Osteoblast (primary cell): ENCODE measurements around the gene PCED1B. TPM values are rescaled to one million over a fixed set of nuclear protein-coding genes. Genes with fewer than 3 reads are reported as not detected.
"Not testable (repeated sequence)": the region's sequence is repeated elsewhere in the genome, so short reads cannot be mapped to it uniquely, and the experiment has no call there.

Source experiments
- DNase-seq: peaks from one replicate; pipeline ENCODE4 v3.0.0; 2011; ENCODE audit warnings: low spot score, mixed read lengths; ENCODE audit not compliant: insufficient read length; ENCODE audit errors: missing footprints
- H2AFZ ChIP-seq: 2 replicates; pipeline ENCODE4 v1.6.0; 2011; ENCODE audit warnings: mild to moderate bottlenecking, low read length
- H3K27ac ChIP-seq: 2 replicates; pipeline ENCODE4 v1.5.1; 2011; ENCODE audit warnings: mild to moderate bottlenecking, low read depth, low read length, moderate library complexity
- H3K27me3 ChIP-seq: 2 replicates; pipeline ENCODE4 v1.6.0; 2012; ENCODE audit warnings: mild to moderate bottlenecking, control low read depth, inconsistent platforms, low read length, moderate library complexity; ENCODE audit not compliant: insufficient read depth
- H3K36me3 ChIP-seq: 2 replicates; pipeline ENCODE4 v1.5.1; 2011; ENCODE audit warnings: mild to moderate bottlenecking, low read length, control low read depth, moderate library complexity; ENCODE audit not compliant: insufficient read depth
- H3K4me1 ChIP-seq: 2 replicates; pipeline ENCODE4 v1.5.1; 2011; ENCODE audit warnings: mild to moderate bottlenecking, low read length, control low read depth, moderate library complexity; ENCODE audit not compliant: insufficient read depth
- H3K4me2 ChIP-seq: 2 replicates; pipeline ENCODE4 v1.6.0; 2011; ENCODE audit warnings: mild to moderate bottlenecking, low read length; ENCODE audit not compliant: insufficient read depth
- H3K4me3 ChIP-seq: fragments of 200-600 bp; sonication (generic); 3 replicates; pipeline ENCODE4 v1.5.1; 2012; ENCODE audit warnings: mild to moderate bottlenecking, low read length, inconsistent platforms; ENCODE audit not compliant: insufficient read depth
- H3K79me2 ChIP-seq: 2 replicates; pipeline ENCODE4 v1.6.0; 2012; ENCODE audit warnings: mild to moderate bottlenecking, low read length, control low read depth, inconsistent platforms; ENCODE audit not compliant: insufficient read depth
- H3K9me3 ChIP-seq: 2 replicates; pipeline ENCODE4 v1.5.1; 2011; ENCODE audit warnings: low read depth, low read length, control low read depth
- H4K20me1 ChIP-seq: 2 replicates; pipeline ENCODE4 v1.6.0; 2012; ENCODE audit warnings: mild to moderate bottlenecking, low read length, control low read depth; ENCODE audit not compliant: insufficient read depth
- total RNA-seq: library from RNA; depleted of rRNA; stranded (reverse); fragments of >200 nt; gene quantifications from 2 replicates; pipeline ENCODE4 v1.2.3, GENCODE V29; 2012
- TF ChIP-seq, protein P1 (sequence below): IDR thresholded peaks from 2 replicates; pipeline ENCODE4 v1.5.1; 2011; ENCODE audit warnings: mild to moderate bottlenecking, low read depth, low read length, moderate library complexity; ENCODE audit errors: extremely low read depth

PCED1B gene
- total RNA-seq, 1 donor = 0.36 TPM

- no peak overlapping the region for H3K4me3 ChIP-seq
- H3K27me3 ChIP-seq = no peaks in the 10 kb centered on the region
- no peaks in the 10 kb centered on the region for H3K79me2 ChIP-seq
- no peak for DNase-seq
- no peaks in the 10 kb centered on the region for H4K20me1 ChIP-seq
- peaks cover 6% of the 10 kb centered on the region for H3K9me3 ChIP-seq
- H3K27ac ChIP-seq = no peak overlapping the region
- TF ChIP-seq, protein P1, sequence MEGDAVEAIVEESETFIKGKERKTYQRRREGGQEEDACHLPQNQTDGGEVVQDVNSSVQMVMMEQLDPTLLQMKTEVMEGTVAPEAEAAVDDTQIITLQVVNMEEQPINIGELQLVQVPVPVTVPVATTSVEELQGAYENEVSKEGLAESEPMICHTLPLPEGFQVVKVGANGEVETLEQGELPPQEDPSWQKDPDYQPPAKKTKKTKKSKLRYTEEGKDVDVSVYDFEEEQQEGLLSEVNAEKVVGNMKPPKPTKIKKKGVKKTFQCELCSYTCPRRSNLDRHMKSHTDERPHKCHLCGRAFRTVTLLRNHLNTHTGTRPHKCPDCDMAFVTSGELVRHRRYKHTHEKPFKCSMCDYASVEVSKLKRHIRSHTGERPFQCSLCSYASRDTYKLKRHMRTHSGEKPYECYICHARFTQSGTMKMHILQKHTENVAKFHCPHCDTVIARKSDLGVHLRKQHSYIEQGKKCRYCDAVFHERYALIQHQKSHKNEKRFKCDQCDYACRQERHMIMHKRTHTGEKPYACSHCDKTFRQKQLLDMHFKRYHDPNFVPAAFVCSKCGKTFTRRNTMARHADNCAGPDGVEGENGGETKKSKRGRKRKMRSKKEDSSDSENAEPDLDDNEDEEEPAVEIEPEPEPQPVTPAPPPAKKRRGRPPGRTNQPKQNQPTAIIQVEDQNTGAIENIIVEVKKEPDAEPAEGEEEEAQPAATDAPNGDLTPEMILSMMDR = no peak
- no peak overlapping the region for H2AFZ ChIP-seq
- H3K4me1 ChIP-seq = no peaks in the 10 kb centered on the region
- H3K4me2 ChIP-seq = no peak overlapping the region
- H3K36me3 ChIP-seq = no peaks in the 10 kb centered on the region
Observed at GRCh38 chr12:47052274-47052673, 27.1 kb upstream of the PCED1B start.

DNA sequence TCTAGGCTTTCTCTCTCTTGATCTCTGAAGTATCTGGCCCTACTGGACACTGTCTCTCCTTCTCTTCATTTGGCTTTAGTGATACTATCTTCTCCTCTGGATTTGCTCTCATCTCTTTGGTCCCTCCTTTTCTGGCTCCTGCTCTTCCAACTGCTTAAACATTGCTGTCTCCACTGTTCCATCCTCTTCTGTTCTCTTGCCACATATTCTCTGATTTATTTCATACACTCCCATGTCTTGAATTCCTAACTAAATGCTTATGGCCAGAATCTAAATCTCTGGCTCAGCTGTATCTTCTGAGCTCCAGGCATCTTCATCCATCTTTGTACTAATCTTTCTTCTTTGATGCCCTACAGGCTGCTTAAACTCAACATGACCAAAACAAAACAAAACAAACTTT, 25.5 kb upstream of the PCED1B start:
- Histone ChIP-seq H3K36me3 (no peaks in the 10 kb centered on the region), H3K27me3 (no peaks in the 10 kb centered on the region), H3K9me3 (peaks cover 6% of the 10 kb centered on the region), H3K79me2 (no peaks in the 10 kb centered on the region), H4K20me1 (no peaks in the 10 kb centered on the region), H2AFZ (no peak overlapping the region), H3K27ac (no peak overlapping the region), H3K4me1 (no peaks in the 10 kb centered on the region), H3K4me2 (no peak overlapping the region), H3K4me3 (no peak overlapping the region)
- DNase-seq = no peak
- TF ChIP-seq, protein P1 = no peak

DNA sequence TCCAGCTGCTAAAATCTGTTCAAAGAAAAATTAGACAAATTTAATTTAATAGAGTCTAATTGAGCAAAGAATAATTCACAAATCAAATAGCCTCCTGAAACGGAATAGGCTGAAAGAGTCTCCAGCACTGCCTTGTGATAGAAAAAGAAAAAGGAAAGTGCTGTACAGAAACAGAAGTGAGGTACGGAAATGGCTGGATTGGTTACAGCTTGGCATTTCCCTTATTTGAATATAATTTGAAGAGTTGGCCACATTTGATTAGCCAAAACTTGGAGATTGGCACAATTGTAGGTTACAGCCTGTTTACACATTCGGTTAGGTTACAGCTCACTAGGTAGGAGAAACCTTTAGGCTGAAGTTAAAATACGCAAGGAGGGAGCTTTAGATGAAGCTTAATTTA, 24.8 kb upstream of the PCED1B start:
- H3K9me3 ChIP-seq = peaks cover 6% of the 10 kb centered on the region
- H3K27ac ChIP-seq = no peak overlapping the region
- H4K20me1 ChIP-seq = no peaks in the 10 kb centered on the region
- TF ChIP-seq, protein P1 = no peak
- H3K27me3 ChIP-seq = no peaks in the 10 kb centered on the region
- no peaks in the 10 kb centered on the region for H3K4me1 ChIP-seq
- no peak overlapping the region for H3K4me2 ChIP-seq
- DNase-seq = no peak
- no peaks in the 10 kb centered on the region for H3K79me2 ChIP-seq
- H2AFZ ChIP-seq = no peak overlapping the region
- no peaks in the 10 kb centered on the region for H3K36me3 ChIP-seq
- no peak overlapping the region for H3K4me3 ChIP-seq

DNA sequence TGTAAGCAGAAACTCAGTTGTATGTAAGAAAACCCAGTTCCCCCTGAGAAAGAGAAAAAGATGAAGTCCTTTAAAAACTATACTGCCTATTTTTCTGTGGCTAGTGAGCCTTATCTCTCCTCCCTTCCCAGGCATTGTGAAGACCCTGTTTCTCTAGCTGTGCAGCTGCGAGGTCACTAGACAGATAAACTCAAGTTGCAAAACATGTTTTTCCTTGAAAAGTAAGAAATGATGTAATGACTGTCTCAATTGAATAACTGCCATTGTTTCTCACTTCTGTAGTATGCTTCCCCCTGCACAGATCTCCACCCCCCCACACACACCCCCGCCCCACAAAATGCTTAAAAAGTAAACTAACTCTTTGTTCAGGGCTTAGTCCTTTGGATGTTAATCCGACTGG, 23.6 kb upstream of the PCED1B start:
- not testable (repeated sequence) for H3K27me3 ChIP-seq, DNase-seq, H3K4me1 ChIP-seq, H3K36me3 ChIP-seq, H3K4me2 ChIP-seq, H3K4me3 ChIP-seq, H3K79me2 ChIP-seq, H3K27ac ChIP-seq, H2AFZ ChIP-seq, H3K9me3 ChIP-seq, H4K20me1 ChIP-seq

DNA sequence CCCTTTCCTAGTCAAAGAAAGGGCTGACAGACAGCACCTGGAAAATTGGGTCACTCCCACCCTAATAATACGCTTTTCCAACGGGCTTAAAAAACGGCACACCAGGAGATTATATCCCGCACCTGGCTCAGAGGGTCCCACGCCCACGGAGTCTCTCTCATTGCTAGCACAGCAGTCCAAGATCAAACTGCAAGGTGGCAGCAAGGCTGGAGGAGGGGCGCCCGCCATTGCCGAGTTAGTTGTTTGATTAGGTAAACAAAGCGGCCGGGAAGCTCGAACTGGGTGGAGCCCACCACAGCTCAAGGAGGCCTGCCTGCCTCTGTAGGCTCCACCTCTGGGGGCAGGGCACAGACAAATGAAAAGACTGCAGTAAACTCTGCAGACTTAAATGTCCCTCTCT, 22.5 kb upstream of the PCED1B start:
- H3K27me3 ChIP-seq, H3K4me3 ChIP-seq, H3K79me2 ChIP-seq, DNase-seq, H3K4me1 ChIP-seq, H3K36me3 ChIP-seq, H4K20me1 ChIP-seq, H3K4me2 ChIP-seq, H3K9me3 ChIP-seq, H2AFZ ChIP-seq, H3K27ac ChIP-seq: not testable (repeated sequence)

GRCh38 chr12:47058640-47059039, 20.8 kb upstream of the PCED1B start:
- not testable (repeated sequence) for H4K20me1 ChIP-seq, H2AFZ ChIP-seq, H3K36me3 ChIP-seq, H3K9me3 ChIP-seq, H3K27me3 ChIP-seq, DNase-seq, H3K4me3 ChIP-seq, H3K4me1 ChIP-seq, H3K79me2 ChIP-seq, H3K4me2 ChIP-seq, H3K27ac ChIP-seq
